ENCODE data around the gene FHL5. TPM values are rescaled to one million over a fixed set of nuclear protein-coding genes. Genes with fewer than 3 reads are reported as not detected.
"Not testable (repeated sequence)": the region's sequence is repeated elsewhere in the genome, so short reads cannot be mapped to it uniquely, and the experiment has no call there.

FHL5 gene
- total RNA-seq, 4 donors from 2014 or later = 28.3 to 54.3 (median 39.8) TPM

DNA sequence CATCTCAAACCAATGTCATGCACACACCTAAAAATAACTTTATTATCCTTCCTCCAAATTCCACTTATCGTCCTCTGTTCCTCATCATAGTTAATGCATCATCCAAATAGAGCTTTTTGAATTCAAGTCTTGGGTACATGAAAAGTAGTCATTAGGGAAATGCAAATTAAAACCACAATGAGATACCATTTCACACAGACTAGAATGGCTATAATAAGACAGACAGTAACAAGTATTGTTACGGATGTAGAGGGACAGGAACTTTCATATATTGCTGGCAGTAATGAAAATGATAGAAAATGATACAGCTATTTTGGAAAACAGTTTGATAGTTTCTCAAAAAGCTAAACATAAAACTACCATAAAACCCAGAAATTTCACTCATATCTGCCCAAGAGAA is 59.1 kb downstream of the FHL5 start:
- 64 to 66% methylated on average over 2 of the region's 2 CpGs for WGBS, 2 donors
- no peak for TF ChIP-seq POLR2A (IDR thresholded peaks at IDR 0.05)
- no peak for TF ChIP-seq EP300 (IDR thresholded peaks at IDR 0.05)
- TF ChIP-seq, protein P1, sequence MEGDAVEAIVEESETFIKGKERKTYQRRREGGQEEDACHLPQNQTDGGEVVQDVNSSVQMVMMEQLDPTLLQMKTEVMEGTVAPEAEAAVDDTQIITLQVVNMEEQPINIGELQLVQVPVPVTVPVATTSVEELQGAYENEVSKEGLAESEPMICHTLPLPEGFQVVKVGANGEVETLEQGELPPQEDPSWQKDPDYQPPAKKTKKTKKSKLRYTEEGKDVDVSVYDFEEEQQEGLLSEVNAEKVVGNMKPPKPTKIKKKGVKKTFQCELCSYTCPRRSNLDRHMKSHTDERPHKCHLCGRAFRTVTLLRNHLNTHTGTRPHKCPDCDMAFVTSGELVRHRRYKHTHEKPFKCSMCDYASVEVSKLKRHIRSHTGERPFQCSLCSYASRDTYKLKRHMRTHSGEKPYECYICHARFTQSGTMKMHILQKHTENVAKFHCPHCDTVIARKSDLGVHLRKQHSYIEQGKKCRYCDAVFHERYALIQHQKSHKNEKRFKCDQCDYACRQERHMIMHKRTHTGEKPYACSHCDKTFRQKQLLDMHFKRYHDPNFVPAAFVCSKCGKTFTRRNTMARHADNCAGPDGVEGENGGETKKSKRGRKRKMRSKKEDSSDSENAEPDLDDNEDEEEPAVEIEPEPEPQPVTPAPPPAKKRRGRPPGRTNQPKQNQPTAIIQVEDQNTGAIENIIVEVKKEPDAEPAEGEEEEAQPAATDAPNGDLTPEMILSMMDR (IDR thresholded peaks at IDR 0.05) = no peak
- H3K27ac ChIP-seq = no peak overlapping the region
- H3K4me1 ChIP-seq = no peaks in the 10 kb centered on the region
- H3K27me3 ChIP-seq = no peaks in the 10 kb centered on the region
- no peak for DNase-seq (ENCODE audit: low spot score in 2 of 2)
- H3K9me3 ChIP-seq = no peaks in the 10 kb centered on the region
- no peaks in the 10 kb centered on the region for H3K36me3 ChIP-seq
- H3K4me3 ChIP-seq = no peak overlapping the region

DNA sequence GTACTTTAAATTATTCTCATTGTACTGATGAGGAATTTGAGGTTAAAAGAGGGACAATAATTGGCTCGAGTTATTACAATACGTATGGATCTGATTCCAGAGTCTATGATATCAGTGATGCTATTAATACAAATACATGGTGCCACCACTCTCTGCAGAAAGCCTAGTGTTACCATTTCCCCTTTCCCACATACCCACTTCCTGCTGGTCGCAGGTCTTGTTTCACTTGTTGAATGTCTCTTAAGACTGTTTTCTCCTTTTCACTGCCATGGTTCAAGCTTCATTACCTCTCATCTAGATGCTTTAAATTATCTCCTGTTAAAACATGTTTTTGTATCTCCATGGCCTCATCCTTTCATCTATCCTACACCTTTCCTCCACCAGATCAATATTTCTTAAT is 62.0 kb downstream of the FHL5 start:
- Histone ChIP-seq H3K27ac (no peak overlapping the region), H3K27me3 (no peaks in the 10 kb centered on the region), H3K4me1 (no peaks in the 10 kb centered on the region), H3K4me3 (no peak overlapping the region), H3K9me3 (no peaks in the 10 kb centered on the region), H3K36me3 (no peaks in the 10 kb centered on the region)
- DNase-seq (ENCODE audit: low spot score in 2 of 2) = no peak
- WGBS, 2 donors = 70 to 72% methylated on average over 3 of the region's 3 CpGs
- TF ChIP-seq POLR2A (IDR thresholded peaks at IDR 0.05) (no peak), EP300 (IDR thresholded peaks at IDR 0.05) (no peak)
- TF ChIP-seq, protein P1 (IDR thresholded peaks at IDR 0.05) = no peak

DNA sequence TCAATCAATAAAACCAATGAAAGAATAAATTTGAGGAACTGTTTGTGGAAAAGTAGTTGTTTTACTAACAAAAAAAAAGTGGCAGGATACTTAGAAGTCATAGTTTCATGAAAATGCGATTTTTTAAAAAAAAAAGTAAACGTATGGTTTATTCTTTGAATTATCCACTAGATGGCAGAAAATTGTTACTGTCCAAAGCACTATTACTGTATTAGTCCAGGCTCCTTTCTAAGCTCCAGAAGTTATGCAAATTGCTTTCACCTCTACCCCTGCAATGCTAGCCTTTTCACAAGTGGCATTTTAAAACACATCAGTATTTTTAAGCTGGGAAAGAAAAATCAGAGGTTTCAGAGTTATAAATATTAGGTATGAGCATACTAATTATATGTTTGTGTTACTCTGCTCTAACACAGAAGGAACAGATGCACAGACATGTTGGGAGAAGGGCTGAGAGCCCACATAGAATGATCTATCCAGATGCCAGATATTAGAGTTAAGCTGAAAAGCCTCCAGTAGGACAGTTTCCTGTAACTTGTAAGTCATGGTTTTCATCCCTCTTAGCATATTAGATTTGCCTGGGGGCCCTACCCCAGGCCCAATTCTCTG is 63.9 kb downstream of the FHL5 start:
- 4 to 6% methylated on average over 2 of the region's 2 CpGs for WGBS, 2 donors
- H3K27ac ChIP-seq = no peak overlapping the region
- DNase-seq (ENCODE audit: low spot score in 2 of 2) = no peak

DNA sequence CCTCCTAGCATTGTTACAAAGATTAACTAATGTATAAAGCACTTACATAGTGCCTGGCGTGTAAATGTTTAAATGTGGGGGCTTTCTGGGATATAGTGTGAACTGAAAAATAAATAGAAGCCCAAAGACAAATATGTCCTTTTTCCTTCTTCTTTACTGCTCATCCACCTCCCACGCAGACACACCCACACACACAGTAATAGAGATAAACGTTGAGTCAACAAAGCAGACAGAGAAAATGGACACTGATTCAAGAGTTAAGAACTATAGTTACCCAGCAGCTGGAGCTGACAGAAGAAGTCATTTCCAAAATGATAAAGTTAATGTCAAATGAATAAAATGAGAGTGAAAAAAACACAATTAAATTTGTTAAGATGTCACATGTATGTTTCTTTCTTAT is 68.3 kb downstream of the FHL5 start:
- Histone ChIP-seq H3K36me3 (no peaks in the 10 kb centered on the region), H3K4me1 (no peaks in the 10 kb centered on the region), H3K4me3 (no peak overlapping the region), H3K27ac (no peak overlapping the region), H3K9me3 (no peaks in the 10 kb centered on the region), H3K27me3 (no peaks in the 10 kb centered on the region)
- no peak for DNase-seq (ENCODE audit: low spot score in 2 of 2)
- TF ChIP-seq POLR2A (IDR thresholded peaks at IDR 0.05) = no peak
- TF ChIP-seq, protein P1 (IDR thresholded peaks at IDR 0.05) = no peak
- TF ChIP-seq EP300 (IDR thresholded peaks at IDR 0.05) = no peak
- WGBS, 2 donors = 50 to 54% methylated on average over 3 of the region's 3 CpGs

More for the DNA sequence above, 63.9 kb downstream of the FHL5 start:
- H3K4me1 ChIP-seq = no peaks in the 10 kb centered on the region
- H3K9me3 ChIP-seq = no peaks in the 10 kb centered on the region
- no peaks in the 10 kb centered on the region for H3K27me3 ChIP-seq
- no peak overlapping the region for H3K4me3 ChIP-seq
- H3K36me3 ChIP-seq = no peaks in the 10 kb centered on the region
- no peak for TF ChIP-seq EP300 (IDR thresholded peaks at IDR 0.05)
- TF ChIP-seq POLR2A (IDR thresholded peaks at IDR 0.05) = no peak
- TF ChIP-seq, protein P1 (IDR thresholded peaks at IDR 0.05) = peak in 4 of 5 experiments; percentile 30 to 41 (median 38)

DNA sequence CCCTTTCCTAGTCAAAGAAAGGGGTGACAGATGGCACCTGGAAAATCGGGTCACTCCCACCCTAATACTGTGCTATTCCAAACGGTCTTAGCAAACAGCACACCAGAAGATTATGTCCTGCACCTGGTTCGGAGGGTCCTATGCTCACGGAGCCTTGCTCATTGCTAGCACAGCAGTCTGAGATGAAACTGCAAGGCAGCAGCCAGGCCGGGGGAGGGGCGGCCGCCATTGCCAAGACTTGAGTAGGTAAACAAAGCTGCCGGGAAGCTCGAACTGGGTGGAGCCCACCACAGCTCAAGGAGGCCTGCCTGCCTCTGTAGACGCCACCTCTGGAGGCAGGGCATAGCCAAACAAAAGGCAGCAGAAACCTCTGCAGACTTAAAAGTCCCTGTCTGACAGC is 75.1 kb downstream of the FHL5 start:
- H3K4me3 ChIP-seq; H3K27ac ChIP-seq; H3K9me3 ChIP-seq; H3K36me3 ChIP-seq; H3K4me1 ChIP-seq; H3K27me3 ChIP-seq; DNase-seq (ENCODE audit: low spot score in 2 of 2): not testable (repeated sequence)
- 72 to 73% methylated on average over 10 of the region's 10 CpGs for WGBS, 2 donors

DNA sequence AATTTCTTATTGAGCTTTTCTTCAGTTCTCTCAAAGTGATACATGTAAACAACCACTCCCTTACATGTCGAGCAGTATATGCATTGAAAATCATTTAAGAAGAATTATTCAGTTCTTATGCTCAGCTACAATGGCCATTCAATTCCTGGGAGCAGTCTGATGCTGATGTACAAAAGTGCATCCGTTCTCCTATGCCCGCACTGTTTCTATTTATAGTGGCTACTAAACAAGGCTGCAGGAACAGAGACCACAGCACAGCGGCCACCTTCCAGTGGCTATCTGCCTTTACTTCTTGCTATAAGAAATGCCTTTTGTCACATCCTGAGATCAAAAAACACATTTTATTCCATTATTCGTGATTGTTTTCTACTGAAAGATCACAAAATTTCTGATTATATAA is 82.2 kb downstream of the FHL5 start:
- no peaks in the 10 kb centered on the region for H3K27me3 ChIP-seq
- WGBS, 2 donors = 26% methylated on average over 5 of the region's 5 CpGs
- no peak overlapping the region for H3K4me3 ChIP-seq
- H3K4me1 ChIP-seq = peaks cover 0 to 21% (median 0%) of the 10 kb centered on the region in 4 donors
- H3K27ac ChIP-seq = no peak overlapping the region
- no peaks in the 10 kb centered on the region for H3K9me3 ChIP-seq
- TF ChIP-seq POLR2A (IDR thresholded peaks at IDR 0.05) (no peak), EP300 (IDR thresholded peaks at IDR 0.05) (no peak)
- TF ChIP-seq, protein P1 (IDR thresholded peaks at IDR 0.05) = no peak
- H3K36me3 ChIP-seq = no peaks in the 10 kb centered on the region
- DNase-seq (ENCODE audit: low spot score in 2 of 2) = no peak

All from tibial nerve (tissue), 4 donors.